Astrocyte (in vitro differentiated cells and primary cell): ENCODE data around the gene RASA2.

Experiments
- EZH2 ChIP-seq: IDR thresholded peaks from 2 replicates; pipeline ENCODE4 v1.6.1; 2012; ENCODE audit warnings: mild to moderate bottlenecking, low read length, inconsistent platforms; ENCODE audit not compliant: insufficient read depth
- TF ChIP-seq, protein P1 (sequence below): IDR thresholded peaks from 2 replicates; pipeline ENCODE4 v1.5.1; 2011; ENCODE audit warnings: low read depth, mild to moderate bottlenecking, inconsistent platforms, low read length, moderate library complexity; ENCODE audit not compliant: insufficient read depth

GRCh38 chr3:141462176-141462859 is 24.5 kb upstream of the RASA2 start:
- TF ChIP-seq, protein P1, sequence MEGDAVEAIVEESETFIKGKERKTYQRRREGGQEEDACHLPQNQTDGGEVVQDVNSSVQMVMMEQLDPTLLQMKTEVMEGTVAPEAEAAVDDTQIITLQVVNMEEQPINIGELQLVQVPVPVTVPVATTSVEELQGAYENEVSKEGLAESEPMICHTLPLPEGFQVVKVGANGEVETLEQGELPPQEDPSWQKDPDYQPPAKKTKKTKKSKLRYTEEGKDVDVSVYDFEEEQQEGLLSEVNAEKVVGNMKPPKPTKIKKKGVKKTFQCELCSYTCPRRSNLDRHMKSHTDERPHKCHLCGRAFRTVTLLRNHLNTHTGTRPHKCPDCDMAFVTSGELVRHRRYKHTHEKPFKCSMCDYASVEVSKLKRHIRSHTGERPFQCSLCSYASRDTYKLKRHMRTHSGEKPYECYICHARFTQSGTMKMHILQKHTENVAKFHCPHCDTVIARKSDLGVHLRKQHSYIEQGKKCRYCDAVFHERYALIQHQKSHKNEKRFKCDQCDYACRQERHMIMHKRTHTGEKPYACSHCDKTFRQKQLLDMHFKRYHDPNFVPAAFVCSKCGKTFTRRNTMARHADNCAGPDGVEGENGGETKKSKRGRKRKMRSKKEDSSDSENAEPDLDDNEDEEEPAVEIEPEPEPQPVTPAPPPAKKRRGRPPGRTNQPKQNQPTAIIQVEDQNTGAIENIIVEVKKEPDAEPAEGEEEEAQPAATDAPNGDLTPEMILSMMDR, result no peak
- TF ChIP-seq EZH2, result no peak
